SU-DHL-6 (cell line): ENCODE measurements around the gene ECSIT.

Experiments used
- H2AFZ ChIP-seq: fragments of 200-600 bp; sonication (generic); 2 replicates; pipeline ENCODE4 v1.6.1; 2014; ENCODE audit warnings: low read depth, mild to moderate bottlenecking, moderate library complexity, mixed read lengths, antibody characterized with exemption, low read length; ENCODE audit not compliant: severe bottlenecking
- H3F3A ChIP-seq: fragments of 200-600 bp; shearing (Covaris generic); 2 replicates; pipeline ENCODE4 v1.6.0; 2016; ENCODE audit warnings: antibody characterized with exemption, mild to moderate bottlenecking; ENCODE audit not compliant: insufficient read depth
- H3K27ac ChIP-seq: fragments of 200-600 bp; sonication (generic); 2 replicates; pipeline ENCODE4 v1.5.1; 2016; ENCODE audit warnings: low read depth, mild to moderate bottlenecking, low read length, moderate library complexity, mixed read lengths
- H3K27me3 ChIP-seq: fragments of 200-600 bp; sonication (generic), shearing (Covaris generic); 2 replicates; pipeline ENCODE4 v1.6.0; 2014; ENCODE audit warnings: mild to moderate bottlenecking, low read length
- H3K36me3 ChIP-seq: fragments of 200-600 bp; sonication (generic); 2 replicates; pipeline ENCODE4 v1.6.1; 2014; ENCODE audit warnings: mild to moderate bottlenecking, low read length, mixed read lengths
- H3K4me2 ChIP-seq: fragments of 300-600, 200-600 bp; shearing (Covaris generic), sonication (generic); 2 replicates; pipeline ENCODE4 v1.6.0; 2014; ENCODE audit warnings: low read length, low read depth, mild to moderate bottlenecking; ENCODE audit not compliant: poor library complexity, severe bottlenecking
- H3K4me3 ChIP-seq: fragments of 200-600 bp; sonication (generic); 2 replicates; pipeline ENCODE4 v1.5.1; 2014; ENCODE audit warnings: antibody characterized with exemption, low read length, mild to moderate bottlenecking, mixed read lengths; ENCODE audit not compliant: insufficient read depth, poor library complexity, severe bottlenecking
- H3K79me2 ChIP-seq: fragments of 200-600 bp; sonication (generic); 2 replicates; pipeline ENCODE4 v1.6.1; 2014; ENCODE audit warnings: mild to moderate bottlenecking, low read length, moderate library complexity; ENCODE audit not compliant: insufficient read depth
- H3K9ac ChIP-seq: fragments of 200-600 bp; sonication (generic); 2 replicates; pipeline ENCODE4 v1.7.0; 2014; ENCODE audit warnings: mild to moderate bottlenecking, low read length
- H3K9me2 ChIP-seq: fragments of 200-600 bp; sonication (generic); replicated peaks from 2 replicates; pipeline ENCODE4 v1.6.1; 2014; ENCODE audit warnings: low read length; ENCODE audit not compliant: insufficient read depth
- H3K9me3 ChIP-seq: fragments of 200-600 bp; sonication (generic); 2 replicates; pipeline ENCODE4 v1.6.1; 2014; ENCODE audit warnings: low read length, mixed read lengths; ENCODE audit not compliant: insufficient read depth
- H4K20me1 ChIP-seq: fragments of 200-600 bp; sonication (generic); 2 replicates; pipeline ENCODE4 v1.6.1; 2014; ENCODE audit warnings: low read depth, mild to moderate bottlenecking, antibody characterized with exemption, low read length, moderate library complexity, mixed read lengths
- EZH2phosphoT487 ChIP-seq: fragments of 200-600 bp; sonication (generic), shearing (Covaris generic); conservative IDR thresholded peaks from 2 replicates; pipeline ENCODE4 v1.6.1; 2018; ENCODE audit warnings: mild to moderate bottlenecking, antibody characterized with exemption, low read length, moderate library complexity, mixed read lengths
- TF ChIP-seq, protein P1 (sequence below): fragments of 200-600 bp; sonication (generic); IDR thresholded peaks from one replicate; pipeline ENCODE4 v1.5.1; 2017; ENCODE audit warnings: antibody characterized with exemption, mild to moderate bottlenecking, low read length, moderate library complexity; ENCODE audit not compliant: insufficient read depth, poor library complexity, severe bottlenecking

ECSIT gene

DNA sequence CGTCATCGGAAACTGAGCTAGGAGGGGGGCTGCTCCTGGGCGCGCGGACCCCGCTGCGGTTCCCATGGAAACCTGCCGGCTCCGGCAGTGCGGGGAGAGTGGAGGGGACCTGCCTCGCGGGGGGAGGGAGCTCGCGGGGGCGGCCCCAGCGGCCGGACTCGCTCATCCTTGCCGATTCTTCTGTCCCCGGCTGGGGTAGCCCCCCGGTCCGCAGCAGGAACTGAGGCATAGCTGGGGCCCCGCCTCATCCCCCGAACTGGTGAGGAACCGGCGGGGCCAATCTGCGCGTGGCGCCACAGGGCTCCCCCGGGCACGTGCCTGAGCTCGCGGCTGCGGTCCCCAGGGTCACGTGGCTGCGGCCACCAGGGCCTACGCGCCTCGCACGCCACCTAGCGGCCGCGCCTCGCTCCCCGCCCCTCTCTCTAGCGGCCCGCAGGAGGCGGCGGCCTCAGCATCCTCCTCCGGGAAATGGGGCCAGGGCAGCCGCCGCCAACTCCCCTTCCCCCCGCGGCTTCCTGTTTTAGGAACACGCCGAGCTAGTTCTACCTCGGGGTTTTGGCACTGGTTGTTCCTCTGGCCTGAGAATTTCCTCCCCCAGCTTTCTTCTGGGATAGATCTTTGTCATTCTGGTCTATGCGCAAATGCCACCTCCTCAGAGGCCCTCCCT is 46.4 kb downstream of the ECSIT start:
- Histone ChIP-seq H3K9me3 (no peaks in the 10 kb centered on the region), H2AFZ (peak overlapping the region; percentile 66), H3K9me2 (no peaks in the 10 kb centered on the region), H3K27me3 (no peaks in the 10 kb centered on the region), H3K79me2 (no peaks in the 10 kb centered on the region), H3K4me2 (peak overlapping the region; percentile 62), H4K20me1 (no peaks in the 10 kb centered on the region), H3K9ac (peak overlapping the region; percentile 68), H3F3A (no peaks in the 10 kb centered on the region), H3K27ac (peak overlapping the region; percentile 76), H3K4me3 (peak overlapping the region; percentile 48), H3K36me3 (no peaks in the 10 kb centered on the region)
- no peak for TF ChIP-seq EZH2phosphoT487
- TF ChIP-seq, protein P1, sequence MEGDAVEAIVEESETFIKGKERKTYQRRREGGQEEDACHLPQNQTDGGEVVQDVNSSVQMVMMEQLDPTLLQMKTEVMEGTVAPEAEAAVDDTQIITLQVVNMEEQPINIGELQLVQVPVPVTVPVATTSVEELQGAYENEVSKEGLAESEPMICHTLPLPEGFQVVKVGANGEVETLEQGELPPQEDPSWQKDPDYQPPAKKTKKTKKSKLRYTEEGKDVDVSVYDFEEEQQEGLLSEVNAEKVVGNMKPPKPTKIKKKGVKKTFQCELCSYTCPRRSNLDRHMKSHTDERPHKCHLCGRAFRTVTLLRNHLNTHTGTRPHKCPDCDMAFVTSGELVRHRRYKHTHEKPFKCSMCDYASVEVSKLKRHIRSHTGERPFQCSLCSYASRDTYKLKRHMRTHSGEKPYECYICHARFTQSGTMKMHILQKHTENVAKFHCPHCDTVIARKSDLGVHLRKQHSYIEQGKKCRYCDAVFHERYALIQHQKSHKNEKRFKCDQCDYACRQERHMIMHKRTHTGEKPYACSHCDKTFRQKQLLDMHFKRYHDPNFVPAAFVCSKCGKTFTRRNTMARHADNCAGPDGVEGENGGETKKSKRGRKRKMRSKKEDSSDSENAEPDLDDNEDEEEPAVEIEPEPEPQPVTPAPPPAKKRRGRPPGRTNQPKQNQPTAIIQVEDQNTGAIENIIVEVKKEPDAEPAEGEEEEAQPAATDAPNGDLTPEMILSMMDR = peak; percentile 86

DNA sequence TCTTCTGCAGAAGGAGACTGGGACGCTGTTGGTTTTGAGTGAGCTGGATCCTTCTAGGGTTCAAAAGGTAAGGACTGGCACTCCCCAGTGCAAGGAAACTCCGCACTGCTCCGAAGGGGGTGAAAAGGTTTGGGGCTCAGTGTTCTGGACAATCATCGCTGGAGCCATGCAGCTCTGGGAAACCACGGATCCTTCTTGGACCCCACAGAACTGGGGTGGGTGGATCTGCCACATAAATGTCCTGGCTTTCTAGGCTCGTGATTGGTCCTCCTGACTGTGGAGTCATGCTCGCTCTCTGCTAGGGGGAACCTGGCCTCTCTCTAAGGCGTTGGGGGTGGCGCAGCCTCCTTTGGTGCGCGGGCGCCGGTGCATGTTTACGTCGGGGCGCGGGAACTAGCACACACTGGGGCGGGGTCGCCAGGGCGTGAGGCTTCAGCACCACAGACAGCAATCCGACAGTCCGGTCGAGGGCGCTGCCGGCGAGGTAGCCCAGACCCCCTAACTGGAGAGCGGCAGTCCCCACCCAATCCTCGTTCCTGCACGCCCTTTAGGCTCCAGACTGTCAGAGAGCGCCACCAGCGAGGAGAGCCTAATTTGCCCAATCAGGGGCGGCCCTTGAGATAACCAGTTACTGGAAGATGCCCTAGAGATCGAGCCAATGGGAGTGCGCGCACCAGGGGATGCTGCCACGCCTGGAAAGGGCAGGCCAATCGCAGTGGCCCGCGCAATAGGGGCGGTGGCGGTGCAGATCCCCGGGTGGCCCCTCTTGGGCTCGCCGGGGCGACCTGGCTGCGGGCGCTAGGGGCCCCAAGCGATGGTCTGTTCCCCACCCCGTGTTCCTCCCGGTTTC is 47.2 kb downstream of the ECSIT start:
- Histone ChIP-seq H3K79me2 (no peaks in the 10 kb centered on the region), H3K9me3 (no peaks in the 10 kb centered on the region), H3F3A (no peaks in the 10 kb centered on the region), H3K9me2 (no peaks in the 10 kb centered on the region), H3K9ac (peak overlapping the region; percentile 68), H3K36me3 (no peaks in the 10 kb centered on the region), H3K27me3 (no peaks in the 10 kb centered on the region), H3K27ac (peak overlapping the region; percentile 76), H4K20me1 (no peaks in the 10 kb centered on the region), H3K4me2 (peak overlapping the region; percentile 62), H2AFZ (peak overlapping the region; percentile 66), H3K4me3 (peak overlapping the region; percentile 48)
- TF ChIP-seq, protein P1 = no peak

DNA sequence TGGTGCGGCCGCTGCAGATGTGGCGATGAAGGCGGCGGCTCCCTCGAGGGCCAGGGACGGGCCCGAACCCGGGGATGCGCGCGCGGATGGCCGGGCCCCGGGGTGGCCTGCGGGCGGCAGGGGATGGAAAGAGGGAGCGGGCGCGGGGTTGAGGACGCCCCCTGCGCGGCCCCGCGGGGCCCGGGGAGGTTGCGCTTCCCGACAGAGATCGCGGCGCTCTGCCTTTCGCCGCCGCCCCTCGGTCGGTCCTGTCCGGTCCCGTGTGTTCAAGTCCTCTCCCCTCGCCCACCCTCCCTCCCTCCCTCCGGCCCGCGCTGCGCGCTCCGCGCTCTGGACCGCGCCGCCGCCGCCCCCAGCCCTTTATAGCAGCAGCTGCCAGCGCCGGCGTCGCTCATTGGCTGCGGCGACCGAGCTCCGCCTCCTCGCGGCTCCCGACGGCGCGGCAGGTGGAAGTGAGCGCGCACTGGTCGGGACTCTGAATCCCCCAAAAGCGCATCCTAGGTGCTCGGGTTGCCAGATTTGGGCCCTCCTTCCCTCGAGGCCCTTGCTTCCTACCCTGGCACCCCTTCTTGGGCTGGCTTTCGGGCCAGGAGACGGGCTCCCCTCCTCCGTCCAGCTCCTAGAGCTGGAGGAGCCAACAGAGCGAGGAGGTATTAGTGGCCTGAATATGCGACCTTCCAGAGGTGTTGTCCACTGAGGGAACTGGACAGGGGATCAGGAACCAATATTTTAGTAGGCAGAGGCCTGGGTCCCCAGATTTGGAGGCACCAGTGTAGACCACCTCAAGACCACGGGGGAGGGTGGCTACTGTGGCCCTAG is 48.0 kb downstream of the ECSIT start, which contains the start of gene ELAVL3:
Gene ELAVL3, minus strand, starts transcription at position 332 of the 819 bp plus-strand sequence. CDS start 438 bp downstream, outside the sequence.
- H3K9ac ChIP-seq = peak within 1 kb of the TSS; percentile 68; the same call in 1 of the 2 replicates

More for the DNA sequence above, 48.0 kb downstream of the ECSIT start, which contains the start of gene ELAVL3:
- H4K20me1 ChIP-seq = no peaks in the 10 kb centered on the region
- peak within 1 kb of the TSS; percentile 24 for H3K4me3 ChIP-seq
- TF ChIP-seq, protein P1 = no peak
- no peak for TF ChIP-seq EZH2phosphoT487
- no peaks in the 10 kb centered on the region for H3K9me2 ChIP-seq
- H3K4me2 ChIP-seq = peak within 1 kb of the TSS; percentile 62
- no peaks in the 10 kb centered on the region for H3K36me3 ChIP-seq
- H3K27ac ChIP-seq = 0 out of 2 replicates have a peak within 1 kb of the TSS, but pooled peaks have one; percentile 17
- no peaks in the 10 kb centered on the region for H3K9me3 ChIP-seq
- no peaks in the 10 kb centered on the region for H3F3A ChIP-seq
- no peaks in the 10 kb centered on the region for H3K27me3 ChIP-seq
- no peaks in the 10 kb centered on the region for H3K79me2 ChIP-seq
- H2AFZ ChIP-seq = no peak within 1 kb of the TSS
